SU-DHL-6 (cell line): Measurements from ENCODE around the gene GRID2.

Experiments
- H2AFZ ChIP-seq: fragments of 200-600 bp; sonication (generic); 2 replicates; pipeline ENCODE4 v1.6.1; 2014; ENCODE audit warnings: low read depth, mild to moderate bottlenecking, moderate library complexity, mixed read lengths, antibody characterized with exemption, low read length; ENCODE audit not compliant: severe bottlenecking
- H3F3A ChIP-seq: fragments of 200-600 bp; shearing (Covaris generic); 2 replicates; pipeline ENCODE4 v1.6.0; 2016; ENCODE audit warnings: antibody characterized with exemption, mild to moderate bottlenecking; ENCODE audit not compliant: insufficient read depth
- H3K27ac ChIP-seq: fragments of 200-600 bp; sonication (generic); 2 replicates; pipeline ENCODE4 v1.5.1; 2016; ENCODE audit warnings: low read depth, mild to moderate bottlenecking, low read length, moderate library complexity, mixed read lengths
- H3K27me3 ChIP-seq: fragments of 200-600 bp; sonication (generic), shearing (Covaris generic); 2 replicates; pipeline ENCODE4 v1.6.0; 2014; ENCODE audit warnings: mild to moderate bottlenecking, low read length
- H3K36me3 ChIP-seq: fragments of 200-600 bp; sonication (generic); 2 replicates; pipeline ENCODE4 v1.6.1; 2014; ENCODE audit warnings: mild to moderate bottlenecking, low read length, mixed read lengths
- H3K4me2 ChIP-seq: fragments of 300-600, 200-600 bp; shearing (Covaris generic), sonication (generic); 2 replicates; pipeline ENCODE4 v1.6.0; 2014; ENCODE audit warnings: low read length, low read depth, mild to moderate bottlenecking; ENCODE audit not compliant: poor library complexity, severe bottlenecking
- H3K4me3 ChIP-seq: fragments of 200-600 bp; sonication (generic); 2 replicates; pipeline ENCODE4 v1.5.1; 2014; ENCODE audit warnings: antibody characterized with exemption, low read length, mild to moderate bottlenecking, mixed read lengths; ENCODE audit not compliant: insufficient read depth, poor library complexity, severe bottlenecking
- H3K79me2 ChIP-seq: fragments of 200-600 bp; sonication (generic); 2 replicates; pipeline ENCODE4 v1.6.1; 2014; ENCODE audit warnings: mild to moderate bottlenecking, low read length, moderate library complexity; ENCODE audit not compliant: insufficient read depth
- H3K9ac ChIP-seq: fragments of 200-600 bp; sonication (generic); 2 replicates; pipeline ENCODE4 v1.7.0; 2014; ENCODE audit warnings: mild to moderate bottlenecking, low read length
- H3K9me2 ChIP-seq: fragments of 200-600 bp; sonication (generic); replicated peaks from 2 replicates; pipeline ENCODE4 v1.6.1; 2014; ENCODE audit warnings: low read length; ENCODE audit not compliant: insufficient read depth
- H3K9me3 ChIP-seq: fragments of 200-600 bp; sonication (generic); 2 replicates; pipeline ENCODE4 v1.6.1; 2014; ENCODE audit warnings: low read length, mixed read lengths; ENCODE audit not compliant: insufficient read depth
- H4K20me1 ChIP-seq: fragments of 200-600 bp; sonication (generic); 2 replicates; pipeline ENCODE4 v1.6.1; 2014; ENCODE audit warnings: low read depth, mild to moderate bottlenecking, antibody characterized with exemption, low read length, moderate library complexity, mixed read lengths
- EZH2phosphoT487 ChIP-seq: fragments of 200-600 bp; sonication (generic), shearing (Covaris generic); conservative IDR thresholded peaks from 2 replicates; pipeline ENCODE4 v1.6.1; 2018; ENCODE audit warnings: mild to moderate bottlenecking, antibody characterized with exemption, low read length, moderate library complexity, mixed read lengths
- TF ChIP-seq, protein P1 (sequence below): fragments of 200-600 bp; sonication (generic); IDR thresholded peaks from one replicate; pipeline ENCODE4 v1.5.1; 2017; ENCODE audit warnings: antibody characterized with exemption, mild to moderate bottlenecking, low read length, moderate library complexity; ENCODE audit not compliant: insufficient read depth, poor library complexity, severe bottlenecking

GRID2 gene

DNA sequence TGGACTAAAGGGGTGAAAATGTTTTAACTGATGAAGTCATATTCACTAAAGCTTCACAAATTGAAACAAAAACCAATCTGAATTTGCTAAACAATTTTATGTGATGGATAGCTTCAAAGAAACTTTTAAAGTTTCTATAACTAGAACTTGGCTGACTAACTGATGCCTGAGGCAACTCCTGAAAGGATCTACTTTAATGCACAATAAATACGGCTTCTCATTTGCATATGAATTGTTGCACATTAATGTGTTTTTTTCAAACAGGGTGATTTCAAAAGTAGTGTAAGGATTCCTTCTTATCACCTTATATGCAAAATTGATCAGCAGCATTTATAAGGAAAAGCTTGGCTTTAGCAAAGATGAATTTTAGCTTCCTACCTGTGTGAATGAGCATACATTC, 1466.4 kb downstream of the GRID2 start:
- Histone ChIP-seq H2AFZ (no peak overlapping the region), H3K9me2 (no peaks in the 10 kb centered on the region), H3F3A (no peaks in the 10 kb centered on the region), H3K9ac (no peak overlapping the region), H3K4me2 (no peak overlapping the region), H3K4me3 (no peak overlapping the region), H3K79me2 (no peaks in the 10 kb centered on the region), H3K27me3 (no peaks in the 10 kb centered on the region), H3K27ac (no peak overlapping the region), H3K9me3 (no peaks in the 10 kb centered on the region), H3K36me3 (no peaks in the 10 kb centered on the region), H4K20me1 (no peaks in the 10 kb centered on the region)
- TF ChIP-seq, protein P1, sequence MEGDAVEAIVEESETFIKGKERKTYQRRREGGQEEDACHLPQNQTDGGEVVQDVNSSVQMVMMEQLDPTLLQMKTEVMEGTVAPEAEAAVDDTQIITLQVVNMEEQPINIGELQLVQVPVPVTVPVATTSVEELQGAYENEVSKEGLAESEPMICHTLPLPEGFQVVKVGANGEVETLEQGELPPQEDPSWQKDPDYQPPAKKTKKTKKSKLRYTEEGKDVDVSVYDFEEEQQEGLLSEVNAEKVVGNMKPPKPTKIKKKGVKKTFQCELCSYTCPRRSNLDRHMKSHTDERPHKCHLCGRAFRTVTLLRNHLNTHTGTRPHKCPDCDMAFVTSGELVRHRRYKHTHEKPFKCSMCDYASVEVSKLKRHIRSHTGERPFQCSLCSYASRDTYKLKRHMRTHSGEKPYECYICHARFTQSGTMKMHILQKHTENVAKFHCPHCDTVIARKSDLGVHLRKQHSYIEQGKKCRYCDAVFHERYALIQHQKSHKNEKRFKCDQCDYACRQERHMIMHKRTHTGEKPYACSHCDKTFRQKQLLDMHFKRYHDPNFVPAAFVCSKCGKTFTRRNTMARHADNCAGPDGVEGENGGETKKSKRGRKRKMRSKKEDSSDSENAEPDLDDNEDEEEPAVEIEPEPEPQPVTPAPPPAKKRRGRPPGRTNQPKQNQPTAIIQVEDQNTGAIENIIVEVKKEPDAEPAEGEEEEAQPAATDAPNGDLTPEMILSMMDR: no peak
- TF ChIP-seq EZH2phosphoT487: no peak

DNA sequence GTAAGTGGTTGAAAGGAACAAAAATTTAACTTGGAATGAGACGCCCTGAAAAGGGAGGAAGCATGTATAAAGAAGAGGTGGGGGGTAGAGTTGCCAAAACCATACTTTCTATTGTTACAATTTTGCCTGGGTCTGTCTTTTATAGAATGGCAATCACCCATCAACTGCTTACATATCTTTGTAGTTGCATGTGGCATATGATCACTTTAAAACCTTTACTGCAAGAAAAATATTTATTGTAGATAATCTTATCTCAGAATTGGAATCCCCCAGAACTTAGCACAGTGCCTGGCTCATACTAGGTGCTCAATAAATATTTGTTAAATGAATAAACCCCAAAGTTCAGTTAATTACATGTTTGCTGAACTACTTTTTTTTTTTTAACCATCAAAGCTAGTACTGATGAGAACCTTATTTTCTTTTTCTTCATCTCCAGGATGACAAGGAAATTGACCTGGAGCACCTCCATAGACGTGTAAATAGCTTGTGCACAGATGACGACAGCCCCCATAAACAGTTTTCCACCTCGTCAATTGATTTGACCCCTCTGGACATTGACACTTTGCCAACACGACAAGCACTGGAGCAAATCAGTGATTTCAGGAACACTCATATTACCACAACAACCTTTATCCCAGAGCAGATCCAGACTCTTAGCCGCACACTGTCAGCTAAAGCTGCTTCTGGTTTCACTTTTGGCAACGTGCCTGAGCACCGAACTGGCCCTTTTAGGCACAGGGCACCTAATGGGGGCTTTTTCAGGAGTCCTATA, 1468.1 kb downstream of the GRID2 start:
- H3K36me3 ChIP-seq: no peaks in the 10 kb centered on the region
- no peak overlapping the region for H3K27ac ChIP-seq
- no peak overlapping the region for H3K4me3 ChIP-seq
- no peak overlapping the region for H2AFZ ChIP-seq
- H4K20me1 ChIP-seq: no peaks in the 10 kb centered on the region
- no peaks in the 10 kb centered on the region for H3K79me2 ChIP-seq
- no peak overlapping the region for H3K4me2 ChIP-seq
- no peaks in the 10 kb centered on the region for H3K9me2 ChIP-seq
- H3F3A ChIP-seq: no peaks in the 10 kb centered on the region
- TF ChIP-seq, protein P1: no peak
- no peak for TF ChIP-seq EZH2phosphoT487
- H3K9me3 ChIP-seq: no peaks in the 10 kb centered on the region
- H3K27me3 ChIP-seq: no peaks in the 10 kb centered on the region
- H3K9ac ChIP-seq: no peak overlapping the region

DNA sequence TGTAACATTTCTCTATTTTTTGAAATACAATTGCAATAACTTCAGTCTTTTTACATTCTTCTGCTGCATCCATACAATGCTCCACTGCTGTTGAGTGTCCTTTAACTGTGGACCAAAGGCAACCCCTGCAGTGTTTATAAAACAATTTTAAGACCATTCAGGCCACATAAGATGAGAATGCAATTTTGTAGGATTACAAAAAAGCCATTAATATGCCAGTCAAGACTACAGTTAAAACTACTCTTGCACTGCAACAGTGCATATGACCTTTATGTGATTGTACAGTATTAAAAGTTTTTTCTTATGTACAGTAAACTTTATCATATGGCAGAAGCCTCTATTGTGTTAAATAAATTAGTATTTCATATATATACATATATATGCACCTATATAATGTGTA, 1469.1 kb downstream of the GRID2 start:
- H3K27ac ChIP-seq: no peak overlapping the region
- H3F3A ChIP-seq: no peaks in the 10 kb centered on the region
- H3K9me2 ChIP-seq: no peaks in the 10 kb centered on the region
- H3K36me3 ChIP-seq: no peaks in the 10 kb centered on the region
- H3K79me2 ChIP-seq: no peaks in the 10 kb centered on the region
- no peaks in the 10 kb centered on the region for H3K9me3 ChIP-seq
- no peak overlapping the region for H3K4me2 ChIP-seq
- H4K20me1 ChIP-seq: no peaks in the 10 kb centered on the region
- no peaks in the 10 kb centered on the region for H3K27me3 ChIP-seq
- TF ChIP-seq, protein P1: no peak
- no peak for TF ChIP-seq EZH2phosphoT487
- no peak overlapping the region for H3K9ac ChIP-seq
- H2AFZ ChIP-seq: no peak overlapping the region
- H3K4me3 ChIP-seq: no peak overlapping the region
